SK-N-SH treated with all-trans-retinoic acid at 6 μM for 48 hours (cell line): Measurements from ENCODE around the gene PIBF1.

Source experiments
- ATAC-seq: fragments of 200-7000 bp; cut with Tn5 transposase; 3 replicates; pipeline ENCODE4 v1.9.1; 2020; ENCODE audit warnings: mild to moderate bottlenecking, moderate library complexity
- ARNTL ChIP-seq: fragments of 450-650 bp; formaldehyde crosslinking; IDR thresholded peaks from 2 replicates; pipeline ENCODE4 v1.5.0; 2020; ENCODE audit warnings: low read depth, mild to moderate bottlenecking, moderate library complexity, borderline replicate concordance
- BACH2 ChIP-seq: fragments of 250-450 bp; sonication (Bioruptor Pico); IDR thresholded peaks from 2 replicates; pipeline ENCODE4 v1.9.0; 2021; ENCODE audit warnings: mild to moderate bottlenecking, borderline replicate concordance
- CSDC2 ChIP-seq: fragments of 250-450 bp; sonication (Bioruptor Pico); IDR thresholded peaks from 2 replicates; pipeline ENCODE4 v1.5.0; 2020; ENCODE audit warnings: mild to moderate bottlenecking, moderate library complexity
- ESRRG ChIP-seq: fragments of 250-450 bp; sonication (Bioruptor Pico); IDR thresholded peaks from 2 replicates; pipeline ENCODE4 v1.6.1; 2021; ENCODE audit warnings: mild to moderate bottlenecking
- GLIS3 ChIP-seq: fragments of 250-450 bp; sonication (Bioruptor Pico); IDR thresholded peaks from 2 replicates; pipeline ENCODE4 v1.5.0; 2020; ENCODE audit warnings: mild to moderate bottlenecking, moderate library complexity
- OSR1 ChIP-seq: fragments of 250-450 bp; sonication (Bioruptor Pico); IDR thresholded peaks from 2 replicates; pipeline ENCODE4 v1.8.0; 2022; ENCODE audit warnings: moderate library complexity, mild to moderate bottlenecking, inconsistent platforms
- PPARA ChIP-seq: fragments of 250-450 bp; sonication (Bioruptor Pico); IDR thresholded peaks from 2 replicates; pipeline ENCODE4 v1.5.0; 2020; ENCODE audit warnings: mild to moderate bottlenecking, borderline replicate concordance
- RARB ChIP-seq: fragments of 250-450 bp; sonication (Bioruptor Pico); IDR thresholded peaks from 2 replicates; pipeline ENCODE4 v1.8.0; 2021; ENCODE audit warnings: mild to moderate bottlenecking, moderate library complexity
- SNAI2 ChIP-seq: fragments of 250-450 bp; sonication (Bioruptor Pico); IDR thresholded peaks from 2 replicates; pipeline ENCODE4 v1.5.0; 2020; ENCODE audit warnings: mild to moderate bottlenecking, moderate library complexity
- TCF4 ChIP-seq: fragments of 250-450 bp; sonication (Bioruptor Pico); IDR thresholded peaks from 2 replicates; pipeline ENCODE4 v1.8.0; 2021; ENCODE audit warnings: mild to moderate bottlenecking, moderate library complexity, borderline replicate concordance
- TOX ChIP-seq: fragments of 250-450 bp; sonication (Bioruptor Pico); IDR thresholded peaks from 2 replicates; pipeline ENCODE4 v1.8.0; 2021; ENCODE audit warnings: mild to moderate bottlenecking, moderate library complexity, borderline replicate concordance
- ZC3H10 ChIP-seq: fragments of 250-450 bp; sonication (Bioruptor Pico); IDR thresholded peaks from 2 replicates; pipeline ENCODE4 v1.5.1; 2021; ENCODE audit warnings: mild to moderate bottlenecking, moderate library complexity
- ZFP3 ChIP-seq: fragments of 250-450 bp; sonication (Bioruptor Pico); IDR thresholded peaks from 2 replicates; pipeline ENCODE4 v1.5.0; 2020; ENCODE audit warnings: mild to moderate bottlenecking, moderate library complexity
- ZFP30 ChIP-seq: fragments of 450-650 bp; formaldehyde crosslinking; IDR thresholded peaks from 2 replicates; pipeline ENCODE4 v1.5.0; 2022; ENCODE audit warnings: mild to moderate bottlenecking, moderate library complexity
- ZNF8 ChIP-seq: fragments of 450-650 bp; formaldehyde crosslinking; IDR thresholded peaks from 2 replicates; pipeline ENCODE4 v1.5.0; 2020; ENCODE audit warnings: mild to moderate bottlenecking, moderate library complexity
- TF ChIP-seq, protein P1 (sequence below): fragments of 250-450 bp; sonication (Bioruptor Pico); IDR thresholded peaks from 2 replicates; pipeline ENCODE4 v1.5.0; 2020; ENCODE audit warnings: mild to moderate bottlenecking, moderate library complexity
- TF ChIP-seq, protein P2 (sequence below): fragments of 250-450 bp; sonication (Bioruptor Pico); IDR thresholded peaks from 2 replicates; pipeline ENCODE4 v1.5.1; 2021; ENCODE audit warnings: mild to moderate bottlenecking, moderate library complexity
- TF ChIP-seq, protein P3 (sequence below): fragments of 250-450 bp; sonication (Bioruptor Pico); IDR thresholded peaks from 2 replicates; pipeline ENCODE4 v1.8.0; 2020; ENCODE audit warnings: mild to moderate bottlenecking, moderate library complexity, borderline replicate concordance
- TF ChIP-seq, protein P4 (sequence below): fragments of 250-450 bp; sonication (Bioruptor Pico); IDR thresholded peaks from 2 replicates; pipeline ENCODE4 v1.5.1; 2020; ENCODE audit warnings: low read depth, mild to moderate bottlenecking, moderate library complexity

Gene PIBF1

DNA sequence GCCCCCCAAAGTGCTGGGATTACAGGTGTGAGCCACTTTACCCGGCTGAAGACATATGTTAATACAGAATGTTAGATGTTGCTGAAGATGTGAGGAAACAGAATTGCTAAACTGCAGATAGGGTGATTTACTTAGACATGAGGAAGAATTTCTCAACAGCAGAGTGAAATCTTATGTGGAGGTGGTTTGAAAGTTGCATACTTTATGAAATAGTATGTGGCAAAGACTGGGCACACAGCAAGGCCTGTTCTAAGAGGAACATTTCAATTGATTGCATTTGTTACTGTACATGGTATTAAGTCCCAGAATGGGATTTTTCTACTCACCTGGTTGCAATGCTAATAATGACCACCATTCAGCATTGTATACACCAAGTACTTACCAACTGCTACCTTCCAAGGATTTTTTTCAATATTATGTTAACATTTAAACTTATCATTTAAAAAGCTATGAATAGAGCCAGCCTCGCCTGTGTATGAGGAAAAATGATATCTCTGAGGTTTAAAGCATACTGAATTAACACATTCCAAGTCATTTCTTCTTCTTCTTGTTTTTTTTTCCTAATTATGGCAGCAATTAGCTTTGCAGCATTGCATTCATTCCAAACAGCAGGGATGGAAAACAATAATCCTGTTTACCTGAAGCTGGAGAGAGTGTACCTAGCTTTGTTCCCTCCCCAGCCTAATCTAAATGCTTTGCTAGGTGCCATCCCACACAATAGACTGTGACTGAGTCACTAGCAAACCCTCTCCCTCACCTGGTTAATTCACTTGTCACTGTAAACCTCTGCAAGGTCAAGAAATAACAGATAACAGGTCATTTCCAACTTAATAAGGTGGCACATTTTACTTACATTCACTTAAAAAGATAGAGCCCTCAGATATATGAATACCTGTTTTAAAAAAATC, 257.5 kb downstream of the PIBF1 start:
- ATAC-seq, result no peak
- no peak for TF ChIP-seq CSDC2 (CRISPR knock-in tag)
- no peak for TF ChIP-seq TCF4 (CRISPR knock-in tag)
- TF ChIP-seq OSR1 (CRISPR knock-in tag), result no peak
- no peak for TF ChIP-seq PPARA
- TF ChIP-seq, protein P1, sequence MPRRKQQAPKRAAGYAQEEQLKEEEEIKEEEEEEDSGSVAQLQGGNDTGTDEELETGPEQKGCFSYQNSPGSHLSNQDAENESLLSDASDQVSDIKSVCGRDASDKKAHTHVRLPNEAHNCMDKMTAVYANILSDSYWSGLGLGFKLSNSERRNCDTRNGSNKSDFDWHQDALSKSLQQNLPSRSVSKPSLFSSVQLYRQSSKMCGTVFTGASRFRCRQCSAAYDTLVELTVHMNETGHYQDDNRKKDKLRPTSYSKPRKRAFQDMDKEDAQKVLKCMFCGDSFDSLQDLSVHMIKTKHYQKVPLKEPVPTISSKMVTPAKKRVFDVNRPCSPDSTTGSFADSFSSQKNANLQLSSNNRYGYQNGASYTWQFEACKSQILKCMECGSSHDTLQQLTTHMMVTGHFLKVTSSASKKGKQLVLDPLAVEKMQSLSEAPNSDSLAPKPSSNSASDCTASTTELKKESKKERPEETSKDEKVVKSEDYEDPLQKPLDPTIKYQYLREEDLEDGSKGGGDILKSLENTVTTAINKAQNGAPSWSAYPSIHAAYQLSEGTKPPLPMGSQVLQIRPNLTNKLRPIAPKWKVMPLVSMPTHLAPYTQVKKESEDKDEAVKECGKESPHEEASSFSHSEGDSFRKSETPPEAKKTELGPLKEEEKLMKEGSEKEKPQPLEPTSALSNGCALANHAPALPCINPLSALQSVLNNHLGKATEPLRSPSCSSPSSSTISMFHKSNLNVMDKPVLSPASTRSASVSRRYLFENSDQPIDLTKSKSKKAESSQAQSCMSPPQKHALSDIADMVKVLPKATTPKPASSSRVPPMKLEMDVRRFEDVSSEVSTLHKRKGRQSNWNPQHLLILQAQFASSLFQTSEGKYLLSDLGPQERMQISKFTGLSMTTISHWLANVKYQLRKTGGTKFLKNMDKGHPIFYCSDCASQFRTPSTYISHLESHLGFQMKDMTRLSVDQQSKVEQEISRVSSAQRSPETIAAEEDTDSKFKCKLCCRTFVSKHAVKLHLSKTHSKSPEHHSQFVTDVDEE (CRISPR knock-in tag), result no peak
- no peak for TF ChIP-seq ZFP30 (CRISPR knock-in tag)
- TF ChIP-seq ZFP3 (CRISPR knock-in tag), result no peak
- no peak for TF ChIP-seq BACH2 (CRISPR knock-in tag)
- TF ChIP-seq ZC3H10, result no peak
- TF ChIP-seq, protein P2, sequence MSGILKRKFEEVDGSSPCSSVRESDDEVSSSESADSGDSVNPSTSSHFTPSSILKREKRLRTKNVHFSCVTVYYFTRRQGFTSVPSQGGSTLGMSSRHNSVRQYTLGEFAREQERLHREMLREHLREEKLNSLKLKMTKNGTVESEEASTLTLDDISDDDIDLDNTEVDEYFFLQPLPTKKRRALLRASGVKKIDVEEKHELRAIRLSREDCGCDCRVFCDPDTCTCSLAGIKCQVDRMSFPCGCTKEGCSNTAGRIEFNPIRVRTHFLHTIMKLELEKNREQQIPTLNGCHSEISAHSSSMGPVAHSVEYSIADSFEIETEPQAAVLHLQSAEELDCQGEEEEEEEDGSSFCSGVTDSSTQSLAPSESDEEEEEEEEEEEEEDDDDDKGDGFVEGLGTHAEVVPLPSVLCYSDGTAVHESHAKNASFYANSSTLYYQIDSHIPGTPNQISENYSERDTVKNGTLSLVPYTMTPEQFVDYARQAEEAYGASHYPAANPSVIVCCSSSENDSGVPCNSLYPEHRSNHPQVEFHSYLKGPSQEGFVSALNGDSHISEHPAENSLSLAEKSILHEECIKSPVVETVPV (CRISPR knock-in tag), result no peak
- TF ChIP-seq GLIS3, result no peak
- TF ChIP-seq ZNF8 (CRISPR knock-in tag), result no peak
- TF ChIP-seq, protein P3, sequence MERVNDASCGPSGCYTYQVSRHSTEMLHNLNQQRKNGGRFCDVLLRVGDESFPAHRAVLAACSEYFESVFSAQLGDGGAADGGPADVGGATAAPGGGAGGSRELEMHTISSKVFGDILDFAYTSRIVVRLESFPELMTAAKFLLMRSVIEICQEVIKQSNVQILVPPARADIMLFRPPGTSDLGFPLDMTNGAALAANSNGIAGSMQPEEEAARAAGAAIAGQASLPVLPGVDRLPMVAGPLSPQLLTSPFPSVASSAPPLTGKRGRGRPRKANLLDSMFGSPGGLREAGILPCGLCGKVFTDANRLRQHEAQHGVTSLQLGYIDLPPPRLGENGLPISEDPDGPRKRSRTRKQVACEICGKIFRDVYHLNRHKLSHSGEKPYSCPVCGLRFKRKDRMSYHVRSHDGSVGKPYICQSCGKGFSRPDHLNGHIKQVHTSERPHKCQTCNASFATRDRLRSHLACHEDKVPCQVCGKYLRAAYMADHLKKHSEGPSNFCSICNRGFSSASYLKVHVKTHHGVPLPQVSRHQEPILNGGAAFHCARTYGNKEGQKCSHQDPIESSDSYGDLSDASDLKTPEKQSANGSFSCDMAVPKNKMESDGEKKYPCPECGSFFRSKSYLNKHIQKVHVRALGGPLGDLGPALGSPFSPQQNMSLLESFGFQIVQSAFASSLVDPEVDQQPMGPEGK (CRISPR knock-in tag), result no peak
- TF ChIP-seq, protein P4, sequence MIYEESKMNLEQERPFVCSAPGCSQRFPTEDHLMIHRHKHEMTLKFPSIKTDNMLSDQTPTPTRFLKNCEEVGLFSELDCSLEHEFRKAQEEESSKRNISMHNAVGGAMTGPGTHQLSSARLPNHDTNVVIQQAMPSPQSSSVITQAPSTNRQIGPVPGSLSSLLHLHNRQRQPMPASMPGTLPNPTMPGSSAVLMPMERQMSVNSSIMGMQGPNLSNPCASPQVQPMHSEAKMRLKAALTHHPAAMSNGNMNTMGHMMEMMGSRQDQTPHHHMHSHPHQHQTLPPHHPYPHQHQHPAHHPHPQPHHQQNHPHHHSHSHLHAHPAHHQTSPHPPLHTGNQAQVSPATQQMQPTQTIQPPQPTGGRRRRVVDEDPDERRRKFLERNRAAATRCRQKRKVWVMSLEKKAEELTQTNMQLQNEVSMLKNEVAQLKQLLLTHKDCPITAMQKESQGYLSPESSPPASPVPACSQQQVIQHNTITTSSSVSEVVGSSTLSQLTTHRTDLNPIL (CRISPR knock-in tag), result no peak
- no peak for TF ChIP-seq RARB (CRISPR knock-in tag)
- TF ChIP-seq ESRRG (CRISPR knock-in tag), result no peak
- no peak for TF ChIP-seq SNAI2 (CRISPR knock-in tag)
- TF ChIP-seq TOX, result no peak
- no peak for TF ChIP-seq ARNTL (CRISPR knock-in tag)

DNA sequence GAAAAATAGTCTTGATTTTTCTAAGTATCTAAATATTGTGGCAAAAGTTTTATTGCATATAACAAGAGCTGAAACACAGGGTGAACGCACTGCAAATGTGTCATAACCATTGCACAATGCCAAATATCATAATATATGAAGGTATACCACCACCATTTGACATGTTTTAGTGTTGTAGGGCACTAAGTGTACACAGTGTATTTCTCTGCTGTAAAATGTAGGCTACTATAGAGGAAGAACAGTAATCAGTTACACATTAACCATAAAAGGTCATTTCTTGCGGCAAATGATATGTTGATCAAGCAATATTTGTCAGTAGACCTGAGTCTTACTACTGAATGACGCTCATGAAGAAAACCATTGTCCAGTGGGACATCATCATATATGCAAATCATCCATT, 258.6 kb downstream of the PIBF1 start:
- ATAC-seq, result no peak

More for the DNA sequence above, 258.6 kb downstream of the PIBF1 start:
- no peak for TF ChIP-seq ZNF8 (CRISPR knock-in tag)
- TF ChIP-seq, protein P3 (CRISPR knock-in tag), result no peak
- TF ChIP-seq, all 23 proteins: peak for 0
